ENCODE measurements around the gene CNR2.
A peak's percentile ranks its signal among the peaks of the same experiment; 100 is the strongest.
"Not testable (repeated sequence)": the region's sequence is repeated elsewhere in the genome, so short reads cannot be mapped to it uniquely, and the experiment has no call there.

Gene CNR2

GRCh38 chr1:23913212-23913880 lies at the start of gene CNR2:
TSS of gene CNR2 (minus strand) at chr1:23913362. CDS start at chr1:23875617, 37,745 bp downstream.
- DNase-seq = peak; percentile 37

DNA sequence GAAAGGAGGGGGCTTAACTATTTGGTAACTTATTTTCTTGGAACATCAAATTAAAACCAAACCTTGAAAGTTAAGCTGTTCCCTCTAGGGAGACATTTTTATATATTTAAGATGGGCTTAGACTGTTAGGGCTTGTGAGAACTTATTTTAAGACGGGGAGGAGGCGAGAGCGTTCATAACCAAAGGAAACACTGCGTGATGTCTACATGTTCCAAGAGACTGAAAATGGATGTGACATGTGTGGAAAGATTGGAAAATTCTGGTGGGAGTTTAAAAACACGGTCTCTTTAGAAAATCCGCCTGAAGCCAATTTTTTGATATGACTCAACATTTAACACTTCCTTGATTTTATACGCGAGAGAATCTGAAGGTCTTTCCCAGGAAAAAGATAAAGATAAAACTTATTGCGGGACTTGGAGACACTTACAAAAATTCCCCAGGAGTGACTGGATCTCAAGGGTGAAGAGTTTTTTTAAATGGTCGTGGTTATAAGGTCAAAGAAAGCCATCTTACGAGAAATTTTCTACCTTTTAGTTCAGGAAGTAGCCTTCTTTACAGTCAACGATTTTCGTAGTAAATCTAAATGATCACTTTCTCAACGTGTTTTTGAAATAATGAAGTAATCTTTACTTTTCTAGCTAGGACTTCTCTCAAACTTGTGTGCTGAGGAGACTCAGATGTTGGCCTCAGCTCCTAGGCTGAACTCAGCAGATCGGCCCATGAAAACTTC lies 47.3 kb upstream of the CNR2 start:
- DNase-seq = peak; percentile 34

DNA sequence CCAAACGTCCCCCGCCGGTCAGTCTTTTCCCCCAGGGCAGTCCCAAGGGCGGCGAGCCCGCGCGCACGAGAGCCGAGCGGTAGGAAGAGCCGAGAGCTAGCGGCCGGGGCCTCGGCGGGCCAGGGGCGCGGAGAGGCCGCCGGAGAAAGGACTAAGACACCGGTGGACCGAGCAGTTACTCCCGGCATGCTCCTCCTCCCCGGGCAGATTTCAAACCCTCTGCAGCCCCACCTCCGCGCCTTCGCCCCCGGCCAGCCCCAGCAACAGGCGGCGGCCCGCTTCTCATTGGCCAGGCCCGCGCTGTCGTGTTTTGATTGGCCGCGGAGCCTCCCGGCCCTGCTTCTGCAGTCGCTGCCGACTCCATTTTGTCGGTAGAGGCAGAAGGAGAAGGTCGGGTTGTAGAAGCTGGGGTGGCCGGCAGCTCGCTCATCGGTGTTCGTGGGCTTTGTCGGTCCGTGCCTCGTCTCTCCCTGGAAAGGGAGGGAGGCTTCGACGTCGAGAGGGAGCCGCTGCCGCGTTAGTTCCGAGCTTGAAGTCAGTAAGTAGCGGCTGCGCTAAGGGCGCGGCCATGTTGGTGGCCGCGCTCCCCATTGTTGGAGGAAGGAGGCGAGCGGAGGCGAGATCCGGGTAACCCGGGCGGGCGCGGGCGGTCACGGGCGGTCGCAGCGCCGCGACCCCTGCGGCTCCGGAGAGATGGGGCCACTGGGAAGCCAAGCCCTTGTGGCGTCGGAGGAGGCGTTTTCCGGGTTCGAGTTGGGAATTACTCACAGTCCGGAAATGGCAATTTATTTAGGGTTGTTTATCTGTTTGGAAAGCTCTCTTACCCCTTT lies 46.5 kb upstream of the CNR2 start, which contains the start of gene PNRC2:
TSS of gene PNRC2 (plus strand) at position 368 of the 830 bp plus-strand sequence. CDS start 1,630 bp downstream, outside the sequence.
- peak; percentile 96 for DNase-seq

DNA sequence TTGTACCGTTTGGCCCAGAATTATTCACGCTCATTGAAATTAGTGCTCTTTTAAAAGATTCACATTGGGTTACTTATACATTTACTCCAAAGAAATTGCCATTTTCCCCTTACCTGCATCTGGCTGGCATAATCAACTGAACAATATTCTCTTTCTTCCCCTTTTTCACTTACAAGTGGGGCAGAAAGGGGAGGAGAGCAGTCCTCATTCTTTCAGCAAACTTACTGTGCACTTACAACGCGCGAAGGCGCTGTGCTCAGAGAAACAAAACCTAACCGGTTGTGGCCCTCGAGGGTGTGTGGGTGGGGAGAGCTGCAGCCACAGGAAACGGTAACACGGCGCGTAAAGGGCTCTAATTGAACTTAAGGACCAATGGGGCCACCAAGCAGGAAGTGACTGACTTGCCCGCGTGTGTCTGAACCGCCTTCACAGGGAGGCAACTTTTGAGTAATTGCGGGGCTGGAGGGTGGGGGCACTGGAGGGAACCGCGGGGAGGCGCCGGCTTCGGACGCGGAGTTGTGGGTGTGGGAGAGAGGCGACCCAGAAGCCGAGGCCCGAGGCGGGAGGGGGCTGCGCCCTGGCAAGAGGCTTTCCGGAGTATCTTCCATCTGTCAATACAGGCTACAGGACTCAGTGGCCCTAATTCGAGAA lies 45.8 kb upstream of the CNR2 start:
- DNase-seq = peak; percentile 94

- DNase-seq = not testable (repeated sequence)
Observed at GRCh38 chr1:23958040-23958809, 45.1 kb upstream of the CNR2 start.

DNA sequence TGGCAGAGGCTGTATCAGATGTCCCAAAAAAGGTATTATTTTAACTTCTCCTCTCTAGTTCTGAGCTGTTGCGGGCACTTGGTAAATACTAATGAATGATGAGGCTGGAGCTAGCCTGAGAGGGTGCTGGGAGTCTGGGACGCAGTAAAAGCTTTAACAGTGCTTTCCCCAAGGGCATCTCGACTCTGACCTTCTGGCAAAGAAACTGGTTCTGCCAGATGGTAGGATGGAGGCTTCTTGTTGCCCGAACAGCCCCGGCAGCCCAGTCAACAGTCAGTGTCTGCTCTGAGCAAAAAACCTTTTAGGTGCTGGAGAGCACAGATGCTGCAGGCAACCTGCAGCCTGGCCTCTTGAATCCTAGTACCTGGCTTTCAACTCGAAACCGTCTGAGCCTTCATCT lies 43.9 kb upstream of the CNR2 start:
- no peak for DNase-seq

DNA sequence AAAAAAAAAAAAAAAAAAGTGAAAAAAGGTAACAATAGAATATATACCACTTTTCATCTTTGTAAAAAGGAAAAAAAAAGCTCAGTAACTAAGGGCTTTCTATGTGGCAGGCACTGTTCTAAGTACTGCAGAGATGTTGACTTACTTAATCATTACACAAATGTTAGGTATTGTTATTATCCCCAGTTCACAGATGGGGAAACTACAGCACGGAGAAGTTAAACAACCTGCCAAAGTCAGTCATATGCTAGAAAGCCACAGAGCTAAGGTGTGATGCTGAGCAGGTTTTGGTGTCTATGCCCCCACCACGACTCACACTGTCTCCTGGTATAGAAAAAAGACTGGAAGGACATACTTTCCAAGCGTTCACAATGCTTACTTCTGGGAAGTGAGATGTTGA lies 39.9 kb upstream of the CNR2 start:
- no peak for DNase-seq

GRCh38 chr1:23947366-23947765 lies 34.2 kb upstream of the CNR2 start:
- no peak for DNase-seq

GRCh38 chr1:23936481-23937176 lies 23.5 kb upstream of the CNR2 start:
- DNase-seq = no peak

GRCh38 chr1:23931491-23931880 lies 18.3 kb upstream of the CNR2 start:
- DNase-seq = no peak

GRCh38 chr1:23930861-23931490 lies 17.8 kb upstream of the CNR2 start:
- no peak for DNase-seq

- DNase-seq = no peak
Observed at GRCh38 chr1:23930270-23930669, 17.1 kb upstream of the CNR2 start.

- no peak for DNase-seq
Observed at GRCh38 chr1:23928789-23929188, 15.6 kb upstream of the CNR2 start.

- no peak for DNase-seq
Observed at GRCh38 chr1:23927097-23927496, 13.9 kb upstream of the CNR2 start.

- DNase-seq = no peak
Observed at GRCh38 chr1:23925279-23925678, 12.1 kb upstream of the CNR2 start.

GRCh38 chr1:23924601-23925000 lies 11.4 kb upstream of the CNR2 start:
- DNase-seq = no peak

- DNase-seq = no peak
Observed at GRCh38 chr1:23923592-23924499, 10.7 kb upstream of the CNR2 start.

GRCh38 chr1:23922321-23922943 lies 9.3 kb upstream of the CNR2 start:
- DNase-seq = no peak
